ENCODE data around the gene GNB5. TPM values are rescaled to one million over a fixed set of nuclear protein-coding genes. Genes with fewer than 3 reads are reported as not detected.
"Not testable (repeated sequence)": the region's sequence is repeated elsewhere in the genome, so short reads cannot be mapped to it uniquely, and the experiment has no call there.

GNB5 gene
- total RNA-seq, 1 donor from 2014 or later, result 50.2 TPM

- no peak for DNase-seq
Measured at GRCh38 chr15:52111517-52112202, 79.5 kb downstream of the GNB5 start.

GRCh38 chr15:52109559-52110451 lies 81.4 kb downstream of the GNB5 start:
- DNase-seq, result no peak

GRCh38 chr15:52107238-52107637 lies 84.0 kb downstream of the GNB5 start:
- DNase-seq, result no peak

- DNase-seq, result no peak
Measured at GRCh38 chr15:52106641-52107040, 84.6 kb downstream of the GNB5 start.

- DNase-seq, result no peak
Measured at GRCh38 chr15:52105846-52106245, 85.3 kb downstream of the GNB5 start.

- DNase-seq, result no peak
Measured at GRCh38 chr15:52104532-52105004, 86.6 kb downstream of the GNB5 start.

GRCh38 chr15:52103217-52104207 lies 87.7 kb downstream of the GNB5 start:
- peak; percentile 60 for DNase-seq

GRCh38 chr15:52102463-52102862 lies 88.7 kb downstream of the GNB5 start:
- DNase-seq, result no peak

- DNase-seq, result no peak
Measured at GRCh38 chr15:52101542-52102323, 89.5 kb downstream of the GNB5 start.

GRCh38 chr15:52100807-52101442 lies 90.3 kb downstream of the GNB5 start:
- peak; percentile 29 for DNase-seq

GRCh38 chr15:52099651-52100272 lies 91.4 kb downstream of the GNB5 start:
- DNase-seq, result no peak

GRCh38 chr15:52098323-52098722 lies 92.9 kb downstream of the GNB5 start:
- no peak for DNase-seq

GRCh38 chr15:52097180-52097579 lies 94.0 kb downstream of the GNB5 start:
- no peak for DNase-seq

GRCh38 chr15:52096536-52096935 lies 94.7 kb downstream of the GNB5 start:
- DNase-seq, result not testable (repeated sequence)

- DNase-seq, result no peak
Measured at GRCh38 chr15:52095597-52096262, 95.5 kb downstream of the GNB5 start.

- DNase-seq, result no peak
Measured at GRCh38 chr15:52094811-52095584, 96.2 kb downstream of the GNB5 start.

GRCh38 chr15:52093539-52094510 lies 97.4 kb downstream of the GNB5 start:
- DNase-seq, result no peak

GRCh38 chr15:52093167-52093538 lies 98.0 kb downstream of the GNB5 start:
- DNase-seq, result no peak

Measured in occipital lobe (tissue), 2 donors.